Breast epithelium (tissue), 3 donors: ENCODE data around the gene ZNF487.

Source experiments
- POLR2A ChIP-seq: fragments of 450-650 bp; IDR thresholded peaks from one replicate; pipeline ENCODE4 v1.6.1; 2016; ENCODE audit warnings: antibody characterized with exemption, mild to moderate bottlenecking, moderate library complexity
- TF ChIP-seq, protein P1 (sequence below), 3 donors: fragments of 450-650 bp; IDR thresholded peaks; one replicate each; pipeline ENCODE4 v1.5.1; 2016 to 2017; ENCODE audit warnings: antibody characterized with exemption in 3 of 3, mild to moderate bottlenecking in 3 of 3, moderate library complexity in 3 of 3

DNA sequence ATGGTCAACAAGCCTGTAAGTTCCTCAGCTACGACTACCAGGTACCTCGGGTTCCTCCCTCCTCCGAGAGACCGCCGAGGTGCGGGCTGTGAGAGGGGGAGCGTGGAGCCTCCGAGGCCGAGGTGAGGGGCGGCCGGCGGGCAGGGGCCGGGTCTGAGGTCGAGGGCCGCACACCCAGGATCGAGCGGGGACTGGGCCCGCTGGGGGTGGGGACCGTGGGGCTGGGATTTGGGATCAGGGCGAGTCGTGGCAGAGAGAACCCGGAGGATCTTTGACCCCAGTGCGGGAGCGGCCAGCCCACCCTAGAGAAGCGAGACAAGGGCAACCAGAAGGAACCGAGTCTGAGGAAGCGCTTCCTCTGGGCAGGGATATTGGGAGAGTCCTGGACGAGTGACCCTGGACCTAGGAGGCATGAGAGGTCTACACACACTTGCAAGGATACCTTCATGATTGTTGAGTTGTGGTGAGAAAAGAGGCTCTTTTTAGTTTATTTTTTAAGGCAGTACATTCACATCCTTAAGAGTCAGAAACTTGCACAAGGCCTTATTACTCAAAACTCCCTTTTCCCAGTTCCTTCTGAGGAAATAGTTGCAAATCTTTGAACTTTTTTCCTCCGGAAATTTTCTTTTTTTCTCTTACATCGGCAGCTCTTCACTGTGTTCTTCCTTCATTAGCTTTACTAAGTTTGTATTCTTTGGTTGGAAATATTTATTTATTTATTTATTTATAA, 395 bp downstream of the ZNF487 start:
- TF ChIP-seq, protein P1, sequence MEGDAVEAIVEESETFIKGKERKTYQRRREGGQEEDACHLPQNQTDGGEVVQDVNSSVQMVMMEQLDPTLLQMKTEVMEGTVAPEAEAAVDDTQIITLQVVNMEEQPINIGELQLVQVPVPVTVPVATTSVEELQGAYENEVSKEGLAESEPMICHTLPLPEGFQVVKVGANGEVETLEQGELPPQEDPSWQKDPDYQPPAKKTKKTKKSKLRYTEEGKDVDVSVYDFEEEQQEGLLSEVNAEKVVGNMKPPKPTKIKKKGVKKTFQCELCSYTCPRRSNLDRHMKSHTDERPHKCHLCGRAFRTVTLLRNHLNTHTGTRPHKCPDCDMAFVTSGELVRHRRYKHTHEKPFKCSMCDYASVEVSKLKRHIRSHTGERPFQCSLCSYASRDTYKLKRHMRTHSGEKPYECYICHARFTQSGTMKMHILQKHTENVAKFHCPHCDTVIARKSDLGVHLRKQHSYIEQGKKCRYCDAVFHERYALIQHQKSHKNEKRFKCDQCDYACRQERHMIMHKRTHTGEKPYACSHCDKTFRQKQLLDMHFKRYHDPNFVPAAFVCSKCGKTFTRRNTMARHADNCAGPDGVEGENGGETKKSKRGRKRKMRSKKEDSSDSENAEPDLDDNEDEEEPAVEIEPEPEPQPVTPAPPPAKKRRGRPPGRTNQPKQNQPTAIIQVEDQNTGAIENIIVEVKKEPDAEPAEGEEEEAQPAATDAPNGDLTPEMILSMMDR (IDR thresholded peaks at IDR 0.05), result no peak
- TF ChIP-seq POLR2A, result no peak
